ENCODE results near the gene NKAIN2.

- no peak for TF ChIP-seq CTCF (optimal IDR thresholded peaks at IDR 0.05 in 1 of 3, IDR thresholded peaks at IDR 0.05 in 1 of 3, conservative IDR thresholded peaks at IDR 0.05 in 1 of 3; ENCODE audit: extremely low read depth in 1 of 3, insufficient read depth in 2 of 3, low read length in 3 of 3)
- TF ChIP-seq EZH2 (IDR thresholded peaks at IDR 0.05; ENCODE audit: low read length) = no peak
These were observed 38.9 kb upstream of the NKAIN2 start for GRCh38 chr6:123764722-123765121.
